GM12892 (cell line): ENCODE measurements around the gene CREBRF.

Experiments used
- POLR2A ChIP-seq: IDR thresholded peaks from 2 replicates; pipeline ENCODE4 v1.6.1; 2011; ENCODE audit warnings: low read depth, low read length, control low read depth
- TAF1 ChIP-seq: IDR thresholded peaks from 2 replicates; pipeline ENCODE4 v1.6.1; 2011; ENCODE audit warnings: low read depth, mild to moderate bottlenecking, control low read depth, low read length, borderline replicate concordance

GRCh38 chr5:173039188-173039587 is 17.0 kb upstream of the CREBRF start:
- TF ChIP-seq TAF1 (no peak), POLR2A (no peak)
